Medulla oblongata (tissue), 1 donor: Measurements from ENCODE around the gene EIF4E2.
"Not testable (repeated sequence)": the region's sequence is repeated elsewhere in the genome, so short reads cannot be mapped to it uniquely, and the experiment has no call there.

Source experiments
- DNase-seq: peaks from one replicate; pipeline ENCODE4 v3.0.0-alpha.2; 2015; ENCODE audit errors: extremely low spot score

The EIF4E2 gene

GRCh38 chr2:232522623-232523401 lies 27.7 kb upstream of the EIF4E2 start:
- no peak for DNase-seq

DNA sequence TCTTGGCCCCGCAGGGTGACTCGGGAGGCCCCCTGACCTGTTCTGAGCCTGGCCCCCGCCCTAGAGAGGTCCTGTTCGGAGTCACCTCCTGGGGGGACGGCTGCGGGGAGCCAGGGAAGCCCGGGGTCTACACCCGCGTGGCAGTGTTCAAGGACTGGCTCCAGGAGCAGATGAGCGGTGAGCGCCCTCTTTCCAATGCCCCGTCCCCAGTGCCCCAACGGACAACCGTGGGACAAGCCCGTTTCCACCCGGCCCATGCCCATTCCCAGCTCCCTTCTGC lies 27.1 kb upstream of the EIF4E2 start:
- no peak for DNase-seq

DNA sequence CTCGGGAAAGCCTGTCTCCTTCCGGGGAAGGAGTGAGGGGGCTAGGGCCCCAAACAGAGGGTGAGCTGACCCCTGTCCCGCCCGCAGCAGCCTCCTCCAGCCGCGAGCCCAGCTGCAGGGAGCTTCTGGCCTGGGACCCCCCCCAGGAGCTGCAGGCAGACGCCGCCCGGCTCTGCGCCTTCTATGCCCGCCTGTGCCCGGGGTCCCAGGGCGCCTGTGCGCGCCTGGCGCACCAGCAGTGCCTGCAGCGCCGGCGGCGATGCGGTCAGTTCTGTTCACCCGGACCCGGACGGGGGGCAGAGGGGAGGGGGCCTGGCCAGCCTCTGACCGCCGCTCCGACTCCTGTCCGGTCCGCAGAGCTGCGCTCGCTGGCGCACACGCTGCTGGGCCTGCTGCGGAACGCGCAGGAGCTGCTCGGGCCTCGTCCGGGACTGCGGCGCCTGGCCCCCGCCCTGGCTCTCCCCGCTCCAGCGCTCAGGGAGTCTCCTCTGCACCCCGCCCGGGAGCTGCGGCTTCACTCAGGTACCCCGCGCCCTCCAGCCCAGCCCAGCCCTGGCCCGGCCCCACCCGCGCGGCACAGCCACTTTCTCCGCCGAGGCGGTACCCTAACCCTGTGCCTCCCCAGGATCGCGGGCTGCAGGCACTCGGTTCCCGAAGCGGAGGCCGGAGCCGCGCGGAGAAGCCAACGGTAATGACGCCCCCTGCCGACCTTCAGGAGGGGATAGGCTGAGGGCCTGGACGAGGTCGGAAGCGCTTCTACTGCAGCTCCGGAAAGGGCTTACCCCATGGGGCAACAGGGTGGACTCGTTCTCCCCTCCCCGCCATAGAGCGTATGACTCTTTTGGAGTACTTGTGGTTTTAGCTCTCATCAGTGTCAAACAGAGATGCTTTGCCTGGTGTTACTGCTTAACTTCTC lies 26.5 kb upstream of the EIF4E2 start:
- no peak for DNase-seq

DNA sequence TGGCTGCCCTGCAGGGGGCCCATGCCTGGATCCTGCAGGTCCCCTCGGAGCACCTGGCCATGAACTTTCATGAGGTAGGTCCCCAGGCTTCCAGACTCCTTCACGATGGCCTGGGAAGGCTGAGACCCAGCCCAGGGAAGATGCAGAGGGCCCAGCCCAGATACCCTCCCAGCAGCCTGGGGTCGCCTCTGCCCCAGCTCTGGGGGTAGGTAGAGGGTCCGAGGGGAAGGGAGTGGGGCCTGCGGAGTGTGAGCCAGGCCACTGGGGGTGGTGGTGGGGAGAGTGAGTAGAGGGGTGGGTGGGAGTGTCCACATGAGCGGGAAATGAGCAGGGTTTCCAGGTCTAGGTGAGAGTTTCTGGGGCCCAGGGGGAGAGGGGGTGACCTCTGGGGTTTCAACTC lies 25.7 kb upstream of the EIF4E2 start:
- DNase-seq, result no peak

DNA sequence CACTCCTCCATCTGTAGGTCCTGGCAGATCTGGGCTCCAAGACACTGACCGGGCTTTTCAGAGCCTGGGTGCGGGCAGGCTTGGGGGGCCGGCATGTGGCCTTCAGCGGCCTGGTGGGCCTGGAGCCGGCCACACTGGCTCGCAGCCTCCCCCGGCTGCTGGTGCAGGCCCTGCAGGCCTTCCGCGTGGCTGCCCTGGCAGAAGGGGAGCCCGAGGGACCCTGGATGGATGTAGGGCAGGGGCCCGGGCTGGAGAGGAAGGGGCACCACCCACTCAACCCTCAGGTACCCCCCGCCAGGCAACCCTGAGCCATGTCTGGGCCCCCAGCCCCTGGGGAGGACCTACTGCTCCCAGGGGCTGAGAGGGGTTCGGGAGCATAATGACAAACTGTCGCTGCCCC lies 25.3 kb upstream of the EIF4E2 start:
- no peak for DNase-seq

- peak; percentile 47 for DNase-seq
Measured at GRCh38 chr2:232525791-232526371, 24.6 kb upstream of the EIF4E2 start, which contains the start of gene CHRND. Gene CHRND (plus strand): TSS chr2:232526160. CDS start chr2:232526216, 56 bp downstream.

GRCh38 chr2:232526372-232526941 lies 24.0 kb upstream of the EIF4E2 start:
- no peak for DNase-seq

DNA sequence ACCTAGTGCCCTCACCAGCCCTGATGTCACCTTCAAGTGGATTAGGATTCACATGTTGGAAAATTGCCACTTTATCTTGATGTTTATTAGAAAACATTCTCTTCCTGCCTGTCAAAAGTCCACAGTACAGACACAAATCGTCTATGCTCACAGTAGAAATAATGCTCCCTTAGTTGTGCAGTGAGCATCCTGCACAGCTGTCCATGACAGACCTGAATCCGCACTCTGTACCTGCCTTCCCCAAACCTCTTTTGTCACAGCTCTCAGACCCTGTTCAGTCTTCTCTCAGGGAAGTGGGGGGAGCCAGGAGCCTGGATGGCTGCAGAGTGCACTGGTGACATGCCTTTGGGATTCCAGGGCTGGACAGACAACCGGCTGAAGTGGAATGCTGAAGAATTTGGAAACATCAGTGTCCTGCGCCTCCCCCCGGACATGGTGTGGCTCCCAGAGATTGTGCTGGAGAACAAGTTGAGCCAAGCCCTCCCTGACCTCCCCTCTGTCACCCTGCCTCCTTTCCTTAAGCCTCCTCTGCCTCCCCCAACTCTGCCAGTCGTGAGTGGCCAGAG lies 22.5 kb upstream of the EIF4E2 start:
- DNase-seq, result no peak

DNA sequence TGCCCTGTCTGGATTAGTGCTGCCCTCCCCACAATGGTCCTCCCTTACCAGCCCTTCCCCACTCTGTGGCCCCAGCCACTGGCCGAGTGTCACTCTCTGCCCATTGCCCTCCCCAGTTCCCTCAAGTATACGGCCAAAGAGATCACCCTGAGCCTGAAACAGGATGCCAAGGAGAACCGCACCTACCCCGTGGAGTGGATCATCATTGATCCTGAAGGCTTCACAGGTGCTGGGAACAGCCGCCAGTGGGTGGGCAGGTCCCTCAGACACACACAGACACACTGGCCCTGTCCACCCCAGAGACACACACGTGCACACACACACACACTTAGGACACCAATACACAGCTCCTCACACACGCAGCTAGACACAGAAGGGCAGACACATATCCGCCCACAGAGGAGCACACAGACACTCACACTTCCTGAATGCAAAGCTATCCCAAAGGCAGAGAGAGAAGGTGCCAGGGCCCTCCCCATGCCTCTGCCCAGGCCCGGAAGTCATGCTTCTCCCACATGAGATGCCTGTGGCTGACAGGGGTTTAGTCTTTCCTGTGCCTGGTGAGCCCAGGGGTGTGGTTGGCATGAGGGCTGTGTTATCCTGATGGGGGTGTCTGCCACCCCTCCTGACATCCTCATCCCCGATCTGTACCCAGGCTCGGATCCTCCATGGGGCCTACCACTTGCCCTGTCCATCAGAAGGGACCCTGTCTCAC lies 21.6 kb upstream of the EIF4E2 start:
- DNase-seq, result peak; percentile 12

DNA sequence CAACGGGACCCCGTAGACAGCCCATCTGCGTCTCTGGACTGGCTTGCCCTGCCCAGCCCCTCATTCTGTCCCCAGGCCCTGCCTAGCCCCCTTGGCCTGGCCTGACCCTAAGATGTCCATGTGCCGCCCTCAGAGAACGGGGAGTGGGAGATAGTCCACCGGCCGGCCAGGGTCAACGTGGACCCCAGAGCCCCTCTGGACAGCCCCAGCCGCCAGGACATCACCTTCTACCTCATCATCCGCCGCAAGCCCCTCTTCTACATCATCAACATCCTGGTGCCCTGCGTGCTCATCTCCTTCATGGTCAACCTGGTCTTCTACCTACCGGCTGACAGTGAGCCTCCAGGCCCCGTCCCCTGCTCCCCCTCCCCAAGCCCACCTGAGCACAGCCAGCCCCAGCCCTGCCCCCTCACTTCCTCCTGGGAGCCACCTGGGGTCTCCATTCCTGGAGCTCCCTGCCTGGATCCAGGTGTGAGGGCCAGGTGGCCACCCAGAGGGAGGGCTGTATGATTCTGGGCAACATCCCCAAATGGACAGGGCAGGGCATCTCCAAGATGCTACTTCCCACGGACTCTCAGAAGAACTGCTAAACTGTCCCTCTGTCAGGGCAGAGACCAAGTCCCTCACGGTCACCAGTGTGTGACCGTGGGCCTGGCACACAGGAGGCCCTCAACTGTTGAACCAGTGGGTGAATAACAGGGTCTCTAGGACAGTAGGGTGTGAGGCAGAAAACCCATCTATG lies 20.5 kb upstream of the EIF4E2 start:
- no peak for DNase-seq

DNA sequence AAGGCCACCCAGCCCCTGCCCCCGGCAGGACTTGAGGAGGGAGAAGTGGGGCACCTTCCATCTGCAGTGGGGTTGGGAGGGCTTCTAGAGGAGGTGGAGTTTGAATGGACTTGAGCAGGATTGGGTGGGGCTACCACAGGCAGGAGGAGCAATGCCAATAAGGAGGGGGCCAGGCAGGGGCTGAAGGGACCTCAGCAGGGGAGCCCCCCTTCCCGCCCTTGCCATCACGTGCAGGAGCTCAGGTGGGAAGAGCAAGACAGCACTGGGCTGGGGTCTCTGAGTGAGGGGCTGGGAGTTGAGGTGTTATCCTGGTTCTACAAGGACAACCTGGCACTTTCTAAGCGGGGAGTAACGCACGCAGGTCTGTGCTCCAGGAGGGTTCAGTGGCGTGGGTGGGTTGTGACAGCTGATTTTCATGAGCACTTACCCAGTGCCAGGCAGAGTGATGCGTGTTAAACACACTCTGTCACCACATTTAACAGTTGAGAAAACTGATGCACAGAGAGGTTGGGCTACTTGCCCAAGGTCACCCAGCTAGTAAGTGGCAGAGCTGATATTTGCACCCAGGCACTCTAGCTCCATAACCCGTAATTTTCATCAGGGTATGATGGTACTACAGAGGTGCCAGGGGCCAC lies 19.7 kb upstream of the EIF4E2 start:
- no peak for DNase-seq

GRCh38 chr2:232532419-232532818 lies 18.1 kb upstream of the EIF4E2 start:
- DNase-seq, result no peak

DNA sequence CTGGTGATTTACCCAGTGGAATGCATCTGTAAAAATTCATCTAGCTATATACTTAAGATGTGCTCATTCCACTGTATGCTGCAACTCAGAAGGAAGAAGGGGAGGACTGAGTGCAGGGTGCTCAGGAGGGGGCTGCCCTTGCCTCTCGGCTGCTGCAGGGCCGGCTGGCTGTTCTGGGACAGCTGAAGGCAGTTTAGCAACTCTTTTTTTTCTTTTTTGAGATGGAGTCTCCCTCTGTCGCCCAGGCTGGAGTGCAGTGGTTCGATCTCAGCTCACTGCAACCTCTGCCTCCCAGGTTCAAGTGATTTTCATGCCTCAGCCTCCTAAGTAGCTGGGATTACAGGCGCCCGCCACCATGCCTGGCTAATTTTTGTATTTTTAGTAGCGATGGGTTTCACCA lies 17.7 kb upstream of the EIF4E2 start:
- not testable (repeated sequence) for DNase-seq

- DNase-seq, result no peak
Measured at GRCh38 chr2:232533944-232534710, 16.4 kb upstream of the EIF4E2 start.

GRCh38 chr2:232534940-232535651 lies 15.4 kb upstream of the EIF4E2 start:
- DNase-seq, result no peak

- DNase-seq, result no peak
Measured at GRCh38 chr2:232535761-232536530, 14.5 kb upstream of the EIF4E2 start.

- DNase-seq, result no peak
Measured at GRCh38 chr2:232537079-232537478, 13.4 kb upstream of the EIF4E2 start.

- DNase-seq, result no peak
Measured at GRCh38 chr2:232537499-232537898, 13.0 kb upstream of the EIF4E2 start.
